Hematopoietic multipotent progenitor cell treated with erythropoietin and hydrocortisone succinate and interleukin-3 and kit ligand, for 17 days (in vitro differentiated cells): ENCODE data around the gene SPATA9.

ENCODE experiments used
- DNase-seq: peaks from one replicate; pipeline ENCODE4 v3.0.0-alpha.2; 2015; ENCODE audit warnings: low spot score

SPATA9 gene

DNA sequence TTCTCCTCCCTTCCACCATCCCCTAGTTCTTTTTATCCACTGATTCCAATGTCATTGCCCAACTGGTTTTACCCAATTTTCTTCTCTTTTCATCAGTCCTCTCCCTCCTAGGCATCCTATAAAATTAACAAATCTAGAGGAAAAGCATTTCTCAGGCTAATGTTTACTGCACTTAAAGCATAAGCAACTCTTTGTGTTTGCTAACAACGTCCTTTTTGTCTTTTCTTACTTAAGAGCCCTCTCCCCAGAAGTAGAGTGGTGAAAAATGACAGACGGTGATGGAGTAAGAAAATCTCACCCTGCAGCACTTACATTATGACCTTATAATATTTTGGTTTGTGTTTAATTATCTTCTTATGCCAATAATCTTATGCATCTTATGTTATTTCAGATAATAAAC is 1.6 kb upstream of the SPATA9 start:
- DNase-seq = no peak

- DNase-seq = no peak
Observed at GRCh38 chr5:95673081-95673480, 9.7 kb downstream of the SPATA9 start.

DNA sequence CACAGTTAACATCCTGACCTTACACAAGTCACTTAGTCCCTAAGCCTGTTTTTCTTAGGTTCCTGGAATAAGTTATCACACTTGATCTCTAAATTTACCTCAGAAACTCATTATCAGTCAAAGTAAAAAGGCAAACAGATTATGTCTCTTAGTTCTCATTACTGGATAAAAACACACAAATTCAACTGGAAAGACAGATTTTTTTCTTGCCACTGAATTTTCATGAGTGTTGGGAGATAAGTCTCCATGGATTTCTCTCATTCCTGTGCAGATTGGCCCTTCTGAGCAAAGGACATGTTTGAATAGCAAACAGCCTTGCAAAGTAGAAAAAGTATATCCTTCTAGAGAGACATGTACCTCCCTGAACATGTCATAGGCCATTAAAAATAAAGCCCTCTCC is 10.2 kb downstream of the SPATA9 start:
- no peak for DNase-seq

- DNase-seq = no peak
Observed at GRCh38 chr5:95671826-95672225, 11.0 kb downstream of the SPATA9 start.

- DNase-seq = no peak
Observed at GRCh38 chr5:95670568-95670967, 12.2 kb downstream of the SPATA9 start.

- no peak for DNase-seq
Observed at GRCh38 chr5:95669985-95670384, 12.8 kb downstream of the SPATA9 start.

DNA sequence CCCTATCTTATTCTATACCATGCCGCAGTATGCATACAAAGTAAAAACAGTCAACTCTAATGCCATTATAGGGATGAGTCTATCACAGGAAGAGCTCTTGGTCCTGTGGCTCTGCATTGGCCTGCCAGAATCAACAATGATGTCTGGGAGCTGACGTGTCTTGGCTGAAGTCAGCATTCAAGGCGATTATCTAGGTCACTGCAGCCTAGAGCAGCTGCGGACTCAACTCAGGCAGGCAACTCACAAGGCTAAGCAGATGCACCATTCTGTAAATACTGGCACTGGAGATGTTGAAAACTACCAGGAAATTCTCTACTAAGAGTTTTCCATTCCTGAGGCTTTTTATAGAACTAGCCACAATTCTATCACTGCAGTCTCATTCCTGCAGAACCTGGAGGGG is 13.3 kb downstream of the SPATA9 start:
- no peak for DNase-seq

DNA sequence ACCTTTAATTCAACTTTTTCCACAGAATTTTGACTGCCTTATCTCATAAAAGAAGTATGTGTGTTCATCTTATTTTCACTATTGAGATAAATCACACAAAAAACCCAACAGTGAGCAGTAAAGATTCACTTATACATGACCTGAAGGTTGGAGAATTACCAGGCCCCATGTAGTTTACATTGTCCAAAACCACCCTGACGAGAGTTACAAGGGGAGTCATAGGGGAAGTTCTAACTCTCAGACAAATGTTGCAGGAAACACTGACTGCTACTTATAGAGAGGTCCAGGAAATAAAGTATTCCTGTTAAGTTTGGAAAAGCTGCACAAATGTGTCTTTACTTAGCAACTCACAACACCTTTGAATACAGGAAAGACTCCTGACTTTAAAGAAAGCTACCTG is 14.1 kb downstream of the SPATA9 start:
- DNase-seq = no peak

DNA sequence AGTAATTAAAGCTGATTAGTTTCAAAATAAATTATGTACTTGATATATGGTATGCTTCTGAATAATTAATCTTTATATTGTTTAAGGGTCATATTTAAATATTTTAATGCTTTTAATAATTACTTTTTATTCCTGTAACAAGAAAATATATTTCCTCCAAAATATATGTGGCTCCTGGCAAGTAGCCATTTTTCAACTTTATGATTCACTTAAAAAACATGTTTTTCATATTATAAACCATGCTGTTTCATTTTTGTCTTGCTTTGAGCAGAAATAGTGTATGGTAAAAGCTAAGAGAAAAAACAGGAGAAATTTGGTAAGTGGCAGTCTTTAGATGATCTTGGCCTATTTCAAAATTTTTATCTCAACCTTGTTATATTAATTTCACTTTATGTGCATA is 14.6 kb downstream of the SPATA9 start:
- no peak for DNase-seq

GRCh38 chr5:95667678-95668077 is 15.1 kb downstream of the SPATA9 start:
- no peak for DNase-seq

GRCh38 chr5:95667061-95667618 is 15.7 kb downstream of the SPATA9 start:
- no peak for DNase-seq

DNA sequence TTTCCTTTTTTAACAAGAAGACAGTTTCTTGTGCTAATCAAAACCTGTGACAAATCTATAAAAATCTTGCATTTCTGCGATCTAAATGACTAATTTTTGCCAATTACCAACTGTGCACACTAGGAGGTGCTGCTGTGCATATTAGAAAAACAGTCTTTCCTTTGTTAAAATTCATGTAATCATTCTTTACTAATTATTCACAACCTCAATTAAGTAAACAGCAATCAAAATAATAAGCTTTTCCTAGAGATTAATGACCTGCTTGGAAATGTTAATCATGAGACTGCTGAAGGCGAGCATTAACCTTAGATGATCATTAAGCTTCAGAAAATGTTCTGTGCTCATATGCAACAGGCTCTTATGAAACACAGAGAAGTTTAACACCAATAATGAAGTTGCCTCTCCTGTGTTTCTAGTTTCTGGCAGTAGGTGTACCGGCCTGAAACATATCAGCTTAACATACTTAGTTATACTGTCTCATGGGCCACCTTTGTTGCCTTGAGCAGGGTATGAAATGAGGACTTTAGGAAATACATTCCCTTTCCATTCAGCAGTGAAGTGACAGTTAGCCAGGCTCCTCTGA is 18.5 kb downstream of the SPATA9 start:
- DNase-seq = peak; percentile 72

DNA sequence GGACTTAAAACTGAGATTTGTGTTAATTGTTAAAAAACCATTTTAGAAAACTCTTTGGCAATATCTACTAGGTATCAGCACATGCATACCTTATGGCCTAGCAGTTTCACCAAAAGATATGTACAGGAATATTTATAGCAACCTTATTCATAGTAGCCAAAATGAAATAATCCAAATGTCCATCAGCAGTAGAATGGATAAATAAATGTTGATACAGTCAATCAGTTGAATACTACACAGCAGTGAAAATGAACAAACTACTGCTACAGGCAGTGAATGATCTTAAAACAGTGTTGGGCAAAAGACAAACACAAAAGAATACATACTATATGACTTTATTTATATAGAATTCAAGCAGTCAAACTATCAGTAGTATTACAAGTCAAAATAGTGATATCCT is 19.8 kb downstream of the SPATA9 start:
- no peak for DNase-seq

GRCh38 chr5:95660060-95660459 is 22.7 kb downstream of the SPATA9 start:
- no peak for DNase-seq

DNA sequence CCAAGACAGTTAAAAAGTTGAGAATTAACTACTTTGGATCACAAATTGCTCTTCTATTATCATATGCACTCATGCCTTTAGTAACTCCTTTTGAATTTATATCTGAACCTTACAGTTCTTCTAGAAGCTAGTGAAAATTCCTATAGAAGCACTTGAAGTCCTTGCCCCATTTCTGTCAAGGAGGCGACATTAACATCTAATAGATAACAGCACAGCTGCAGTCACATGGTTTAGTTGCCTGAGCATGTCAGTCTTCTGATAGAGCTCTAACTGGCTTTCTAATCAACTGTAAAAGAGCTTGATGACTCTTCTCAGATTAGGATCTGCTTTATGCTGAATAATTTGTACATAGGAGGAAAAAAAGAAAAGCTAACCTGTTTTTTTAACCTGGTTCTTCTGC is 27.2 kb downstream of the SPATA9 start:
- DNase-seq = peak; percentile 83

- DNase-seq = no peak
Observed at GRCh38 chr5:95654196-95654595, 28.6 kb downstream of the SPATA9 start.

GRCh38 chr5:95652849-95653248 is 29.9 kb downstream of the SPATA9 start:
- DNase-seq = peak; percentile 48

- DNase-seq = peak; percentile 68
Observed at GRCh38 chr5:95649842-95650620, 32.8 kb downstream of the SPATA9 start.

DNA sequence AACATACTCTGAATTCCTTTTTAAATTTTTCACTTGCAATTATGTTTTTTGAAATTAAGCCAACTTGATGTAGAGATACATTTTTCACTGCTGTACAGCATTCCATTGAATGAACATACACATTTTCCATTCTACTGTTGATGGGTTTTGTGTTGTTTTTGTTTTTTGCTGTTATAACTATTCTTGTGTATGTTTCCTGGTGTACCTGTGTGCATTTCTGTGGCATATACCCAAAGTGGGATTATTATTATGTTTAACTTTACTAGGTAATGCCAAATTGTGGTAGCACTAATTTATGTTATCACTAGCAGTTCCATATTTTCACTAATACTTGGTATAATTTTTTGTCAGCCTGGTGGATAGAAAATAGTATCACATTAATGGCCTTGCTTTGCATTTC is 33.5 kb downstream of the SPATA9 start:
- peak; percentile 63 for DNase-seq

- DNase-seq = peak; percentile 92
Observed at GRCh38 chr5:95647886-95648860, 34.6 kb downstream of the SPATA9 start.

- peak; percentile 99 for DNase-seq
Observed at GRCh38 chr5:95646569-95647431, 36.0 kb downstream of the SPATA9 start, which contains the start of gene RFESD. Gene RFESD, plus strand, starts transcription at chr5:95646777. Its CDS starts 5,495 bp downstream, at chr5:95652272.
